GM12872 (cell line): Measurements from ENCODE around the gene GALR2.

ENCODE experiments used
- TF ChIP-seq, protein P1 (sequence below): IDR thresholded peaks from 3 replicates; pipeline ENCODE4 v1.5.1; 2011; ENCODE audit warnings: low read depth, mild to moderate bottlenecking, low read length, moderate library complexity; ENCODE audit not compliant: insufficient read depth

The GALR2 gene

DNA sequence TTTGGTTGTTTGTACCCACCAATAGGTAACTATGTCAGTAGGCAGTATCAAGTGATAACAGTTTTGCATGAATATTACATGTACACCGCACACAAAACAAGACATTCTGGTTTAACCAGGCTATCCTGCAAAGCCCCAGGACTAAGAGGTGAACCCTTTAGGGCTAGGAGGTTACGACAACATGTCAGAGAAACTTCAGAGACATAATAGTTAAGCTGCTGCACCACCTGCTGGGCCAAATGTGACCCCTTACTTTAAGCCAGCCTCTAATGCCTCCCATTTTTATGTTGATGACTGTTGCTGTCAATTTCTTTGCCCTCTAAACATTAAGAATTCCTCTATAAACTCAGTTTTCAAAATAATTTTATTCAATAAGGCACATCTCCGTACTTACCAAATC is 17.7 kb upstream of the GALR2 start:
- TF ChIP-seq, protein P1, sequence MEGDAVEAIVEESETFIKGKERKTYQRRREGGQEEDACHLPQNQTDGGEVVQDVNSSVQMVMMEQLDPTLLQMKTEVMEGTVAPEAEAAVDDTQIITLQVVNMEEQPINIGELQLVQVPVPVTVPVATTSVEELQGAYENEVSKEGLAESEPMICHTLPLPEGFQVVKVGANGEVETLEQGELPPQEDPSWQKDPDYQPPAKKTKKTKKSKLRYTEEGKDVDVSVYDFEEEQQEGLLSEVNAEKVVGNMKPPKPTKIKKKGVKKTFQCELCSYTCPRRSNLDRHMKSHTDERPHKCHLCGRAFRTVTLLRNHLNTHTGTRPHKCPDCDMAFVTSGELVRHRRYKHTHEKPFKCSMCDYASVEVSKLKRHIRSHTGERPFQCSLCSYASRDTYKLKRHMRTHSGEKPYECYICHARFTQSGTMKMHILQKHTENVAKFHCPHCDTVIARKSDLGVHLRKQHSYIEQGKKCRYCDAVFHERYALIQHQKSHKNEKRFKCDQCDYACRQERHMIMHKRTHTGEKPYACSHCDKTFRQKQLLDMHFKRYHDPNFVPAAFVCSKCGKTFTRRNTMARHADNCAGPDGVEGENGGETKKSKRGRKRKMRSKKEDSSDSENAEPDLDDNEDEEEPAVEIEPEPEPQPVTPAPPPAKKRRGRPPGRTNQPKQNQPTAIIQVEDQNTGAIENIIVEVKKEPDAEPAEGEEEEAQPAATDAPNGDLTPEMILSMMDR, result no peak

DNA sequence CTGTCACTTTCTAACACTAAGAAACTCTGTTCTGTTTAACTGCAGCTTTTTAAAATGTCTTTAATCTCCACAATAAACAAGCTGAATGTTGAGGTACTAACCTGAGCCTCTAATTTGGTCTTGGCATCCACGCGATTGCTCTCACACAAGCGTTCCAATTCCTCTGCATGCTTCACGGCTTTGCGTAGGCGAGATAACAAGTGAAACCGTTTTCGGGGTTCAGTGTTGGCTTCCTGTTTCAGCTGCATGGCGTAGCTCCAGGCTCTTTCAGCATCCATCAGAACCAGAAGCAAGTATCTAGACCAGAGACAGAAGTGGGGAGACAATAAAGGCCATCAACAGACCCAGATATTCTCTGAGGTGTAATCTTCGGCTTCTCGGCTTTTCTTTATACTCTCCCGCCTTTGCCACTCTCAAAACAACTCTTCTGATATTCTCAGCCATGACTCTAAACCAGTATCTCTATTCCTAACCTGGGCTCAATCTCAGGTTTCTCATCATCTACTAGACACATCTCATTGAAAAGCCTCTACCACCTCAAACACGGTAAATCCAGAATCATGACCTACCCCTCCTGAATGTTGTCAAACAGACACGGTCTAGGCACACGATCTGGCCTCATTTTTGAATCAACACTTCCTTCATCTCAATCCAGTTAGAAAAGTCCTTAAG is 10.6 kb upstream of the GALR2 start:
- TF ChIP-seq, protein P1, result no peak

- TF ChIP-seq, protein P1, result no peak
These were observed 8.8 kb upstream of the GALR2 start for GRCh38 chr17:76065775-76066174.

GRCh38 chr17:76071531-76072147 is 2.9 kb upstream of the GALR2 start:
- TF ChIP-seq, protein P1, result no peak

GRCh38 chr17:76072148-76072858 is 2.3 kb upstream of the GALR2 start, which contains the start of gene SRP68:
SRP68 (minus strand) TSS chr17:76072517; CDS start chr17:76072491, 26 bp downstream.
- TF ChIP-seq, protein P1, result no peak

GRCh38 chr17:76075364-76076145 is 974 bp downstream of the GALR2 start:
- TF ChIP-seq, protein P1, result 0 out of 3 replicates have a peak, but pooled peaks have one; percentile 6
